ENCODE results near the gene ORAI3.

Gene ORAI3

DNA sequence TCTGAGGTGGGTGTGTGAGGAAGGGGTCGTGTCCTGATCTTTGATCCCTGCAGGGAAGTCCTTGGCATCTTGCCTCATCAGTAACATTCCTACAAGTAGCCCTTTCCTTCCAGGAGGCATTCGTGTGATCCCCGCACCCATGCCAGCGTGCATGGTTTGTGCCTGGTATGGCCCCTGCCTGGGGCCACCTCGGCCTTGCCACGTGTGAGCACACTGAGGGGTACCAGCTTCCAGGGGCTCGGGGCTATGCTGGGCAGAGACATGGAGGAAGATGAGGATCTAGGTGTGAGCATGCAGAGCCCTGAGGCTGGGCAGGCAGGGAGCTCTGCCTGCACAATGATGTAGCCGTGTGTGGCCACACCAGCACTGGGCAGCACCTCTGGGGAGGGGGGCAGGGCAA is 42.2 kb downstream of the ORAI3 start:
- Histone ChIP-seq H4K20me1 (ENCODE audit: insufficient read depth, low read length) (no peaks in the 10 kb centered on the region), H3K36me3 (ENCODE audit: insufficient read depth, low read length) (peaks cover 5% of the 10 kb centered on the region; the same call in 1 of the 2 replicates), H3K4me2 (ENCODE audit: insufficient read depth, low read length) (no peak overlapping the region), H3K9me3 (ENCODE audit: insufficient read depth, low read length, severe bottlenecking) (no peaks in the 10 kb centered on the region), H3K9ac (ENCODE audit: low read depth, low read length) (no peak overlapping the region), H3K27me3 (ENCODE audit: insufficient read depth, low read length, poor library complexity) (no peaks in the 10 kb centered on the region), H3K79me2 (ENCODE audit: insufficient read depth, low read length) (no peaks in the 10 kb centered on the region), H2AFZ (ENCODE audit: low read depth, low read length) (no peak overlapping the region), H3K4me1 (ENCODE audit: insufficient read depth, low read length) (no peaks in the 10 kb centered on the region), H3K27ac (ENCODE audit: low read length) (no peak overlapping the region), H3K4me3 (ENCODE audit: low read depth in 1 of 2, low read length in 2 of 2) (no peak overlapping the region)
- no peak for DNase-seq
- ATAC-seq (ENCODE audit: insufficient read depth, low read depth): no peak
- TF ChIP-seq, protein P1, sequence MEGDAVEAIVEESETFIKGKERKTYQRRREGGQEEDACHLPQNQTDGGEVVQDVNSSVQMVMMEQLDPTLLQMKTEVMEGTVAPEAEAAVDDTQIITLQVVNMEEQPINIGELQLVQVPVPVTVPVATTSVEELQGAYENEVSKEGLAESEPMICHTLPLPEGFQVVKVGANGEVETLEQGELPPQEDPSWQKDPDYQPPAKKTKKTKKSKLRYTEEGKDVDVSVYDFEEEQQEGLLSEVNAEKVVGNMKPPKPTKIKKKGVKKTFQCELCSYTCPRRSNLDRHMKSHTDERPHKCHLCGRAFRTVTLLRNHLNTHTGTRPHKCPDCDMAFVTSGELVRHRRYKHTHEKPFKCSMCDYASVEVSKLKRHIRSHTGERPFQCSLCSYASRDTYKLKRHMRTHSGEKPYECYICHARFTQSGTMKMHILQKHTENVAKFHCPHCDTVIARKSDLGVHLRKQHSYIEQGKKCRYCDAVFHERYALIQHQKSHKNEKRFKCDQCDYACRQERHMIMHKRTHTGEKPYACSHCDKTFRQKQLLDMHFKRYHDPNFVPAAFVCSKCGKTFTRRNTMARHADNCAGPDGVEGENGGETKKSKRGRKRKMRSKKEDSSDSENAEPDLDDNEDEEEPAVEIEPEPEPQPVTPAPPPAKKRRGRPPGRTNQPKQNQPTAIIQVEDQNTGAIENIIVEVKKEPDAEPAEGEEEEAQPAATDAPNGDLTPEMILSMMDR (IDR thresholded peaks at IDR 0.05; ENCODE audit: borderline replicate concordance, extremely low read depth, low read length, poor library complexity, severe bottlenecking): no peak
- no peak for TF ChIP-seq EZH2 (IDR thresholded peaks at IDR 0.05; ENCODE audit: borderline replicate concordance, low read depth, low read length, severe bottlenecking)

DNA sequence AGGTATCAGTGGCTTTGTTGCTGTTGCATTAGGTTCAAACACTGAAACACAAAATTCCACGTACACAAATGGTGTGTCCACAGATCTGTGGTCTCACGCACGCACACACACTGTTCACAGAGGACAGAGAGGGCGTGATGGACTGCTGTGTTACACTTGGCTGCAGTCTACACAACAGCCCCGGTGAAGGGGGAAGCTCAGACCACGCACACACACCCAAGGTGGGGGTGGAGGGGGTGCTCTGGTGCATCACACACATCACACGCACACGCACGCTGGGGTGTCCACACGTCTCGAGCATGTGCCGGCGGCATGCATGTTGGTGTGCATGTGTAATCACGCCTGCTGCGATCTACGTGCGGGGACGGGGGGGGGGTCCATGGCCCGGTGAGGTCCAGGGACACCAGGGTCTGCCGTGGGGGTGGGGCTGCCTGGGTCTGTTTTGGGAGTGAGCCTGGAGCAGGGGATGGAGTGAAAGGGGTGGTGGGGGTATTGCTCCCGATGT is 43.5 kb downstream of the ORAI3 start:
- H3K9me3 ChIP-seq (ENCODE audit: insufficient read depth, low read length, severe bottlenecking): no peaks in the 10 kb centered on the region
- TF ChIP-seq EZH2 (IDR thresholded peaks at IDR 0.05; ENCODE audit: borderline replicate concordance, low read depth, low read length, severe bottlenecking): no peak
- TF ChIP-seq, protein P1 (IDR thresholded peaks at IDR 0.05; ENCODE audit: borderline replicate concordance, extremely low read depth, low read length, poor library complexity, severe bottlenecking): no peak
- H3K27ac ChIP-seq (ENCODE audit: low read length): no peak overlapping the region
- H3K4me1 ChIP-seq (ENCODE audit: insufficient read depth, low read length): no peaks in the 10 kb centered on the region
- H2AFZ ChIP-seq (ENCODE audit: low read depth, low read length): no peak overlapping the region
- no peaks in the 10 kb centered on the region for H3K36me3 ChIP-seq (ENCODE audit: insufficient read depth, low read length)
- no peak overlapping the region for H3K9ac ChIP-seq (ENCODE audit: low read depth, low read length)
- H3K27me3 ChIP-seq (ENCODE audit: insufficient read depth, low read length, poor library complexity): no peaks in the 10 kb centered on the region
- ATAC-seq (ENCODE audit: insufficient read depth, low read depth): no peak
- H3K4me3 ChIP-seq (ENCODE audit: low read depth in 1 of 2, low read length in 2 of 2): no peak overlapping the region
- H4K20me1 ChIP-seq (ENCODE audit: insufficient read depth, low read length): no peaks in the 10 kb centered on the region; the same call in 1 of the 2 replicates
- H3K79me2 ChIP-seq (ENCODE audit: insufficient read depth, low read length): no peaks in the 10 kb centered on the region
- H3K4me2 ChIP-seq (ENCODE audit: insufficient read depth, low read length): no peak overlapping the region
- no peak for DNase-seq

DNA sequence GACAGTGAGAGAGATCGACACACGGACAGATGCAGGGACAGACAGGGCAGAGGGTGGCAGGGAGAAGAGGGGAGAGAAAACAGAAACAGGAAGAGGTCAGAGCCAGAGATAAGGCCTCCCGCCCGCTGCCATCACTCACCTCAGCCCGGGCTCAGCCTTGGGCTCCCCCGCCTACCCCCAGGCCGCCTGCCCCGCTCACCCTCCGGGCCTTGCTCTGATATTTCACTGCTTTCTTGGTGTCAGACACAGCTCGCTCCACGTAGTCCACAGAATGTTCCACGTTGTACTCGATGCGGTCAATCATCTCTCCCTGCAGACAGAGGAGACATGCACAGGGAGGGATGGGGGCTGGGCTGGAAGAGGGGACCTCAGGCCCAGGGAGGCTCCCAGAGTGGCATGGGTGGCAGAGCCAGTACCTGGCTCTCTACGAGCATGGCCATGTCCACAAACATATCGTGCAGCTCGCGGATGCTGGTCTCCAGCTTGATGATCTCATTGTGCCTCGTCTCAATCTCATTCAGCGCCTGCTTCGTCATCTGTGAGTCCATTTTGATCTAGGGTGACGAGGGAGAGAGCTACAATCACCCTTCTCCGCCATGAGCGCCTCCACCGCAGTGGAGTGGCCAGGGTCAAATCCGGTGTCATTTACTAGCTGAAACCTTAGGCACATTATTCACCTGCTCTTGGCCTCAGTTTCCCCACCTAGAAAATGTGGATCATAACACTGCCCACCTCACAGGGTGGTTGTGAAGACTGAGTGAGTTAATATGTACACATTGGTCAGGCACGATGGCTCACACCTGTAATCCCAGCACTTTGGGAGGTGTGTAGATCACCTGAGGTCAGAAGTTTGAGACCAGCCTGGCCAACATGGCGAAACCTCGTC is 44.3 kb downstream of the ORAI3 start:
- no peaks in the 10 kb centered on the region; the same call in 1 of the 2 replicates for H4K20me1 ChIP-seq (ENCODE audit: insufficient read depth, low read length)
- H3K27ac ChIP-seq (ENCODE audit: low read length): no peak overlapping the region
- H3K4me2 ChIP-seq (ENCODE audit: insufficient read depth, low read length): no peak overlapping the region
- no peak overlapping the region for H3K9ac ChIP-seq (ENCODE audit: low read depth, low read length)
- TF ChIP-seq EZH2 (IDR thresholded peaks at IDR 0.05; ENCODE audit: borderline replicate concordance, low read depth, low read length, severe bottlenecking): no peak
- TF ChIP-seq, protein P1 (IDR thresholded peaks at IDR 0.05; ENCODE audit: borderline replicate concordance, extremely low read depth, low read length, poor library complexity, severe bottlenecking): no peak
- H3K4me3 ChIP-seq (ENCODE audit: low read depth in 1 of 2, low read length in 2 of 2): no peak overlapping the region
- H2AFZ ChIP-seq (ENCODE audit: low read depth, low read length): no peak overlapping the region
- no peak for DNase-seq
- no peaks in the 10 kb centered on the region for H3K9me3 ChIP-seq (ENCODE audit: insufficient read depth, low read length, severe bottlenecking)
- H3K36me3 ChIP-seq (ENCODE audit: insufficient read depth, low read length): no peaks in the 10 kb centered on the region
- no peaks in the 10 kb centered on the region for H3K79me2 ChIP-seq (ENCODE audit: insufficient read depth, low read length)
- no peaks in the 10 kb centered on the region for H3K27me3 ChIP-seq (ENCODE audit: insufficient read depth, low read length, poor library complexity)
- ATAC-seq (ENCODE audit: insufficient read depth, low read depth): no peak
- no peaks in the 10 kb centered on the region for H3K4me1 ChIP-seq (ENCODE audit: insufficient read depth, low read length)
